ENCODE data around the gene PKN3. TPM values are rescaled to one million over a fixed set of nuclear protein-coding genes. Genes with fewer than 3 reads are reported as not detected.

The PKN3 gene
- total and polyA plus RNA-seq, 2 of the 13 experiments (the other 11 are each of a cell fraction or from before 2014, with no cell fraction given) = 10.5 to 13.2 TPM

- ATAC-seq (no peak), FAIRE-seq (no peak), DNase-seq (ENCODE audit: low spot score) (no peak)
- H3K4me3 ChIP-seq (replicated peaks in 1 of 3; ENCODE audit: insufficient read depth in 1 of 3, low read depth in 2 of 3, low read length in 3 of 3) = no peak overlapping the region
- H3K9me3 ChIP-seq (ENCODE audit: low read length) = no peaks in the 10 kb centered on the region
- ChIA-PET CTCF (ENCODE audit: low intra/inter-chr PET ratio, low total read pairs) (no interaction called here), POLR2A (no interaction called here)
- 72% methylated on average over 6 of the region's 6 CpGs for WGBS (ENCODE audit: low lambda C conversion rate)
- H2AFZ ChIP-seq (ENCODE audit: low read length) = no peak overlapping the region
- no peak overlapping the region for H3K27ac ChIP-seq (ENCODE audit: extremely low read length, insufficient read depth, low read length)
- no peaks in the 10 kb centered on the region for H4K20me1 ChIP-seq (ENCODE audit: insufficient read depth, low read length)
- H3K4me1 ChIP-seq (ENCODE audit: insufficient read depth, low read length) = peaks cover 9% of the 10 kb centered on the region
- H3K9ac ChIP-seq (ENCODE audit: insufficient read depth, low read depth, low read length) = no peak overlapping the region
- no peaks in the 10 kb centered on the region for H3K79me2 ChIP-seq (ENCODE audit: insufficient read depth, low read length)
- H3K36me3 ChIP-seq (replicated peaks in 1 of 2; ENCODE audit: control insufficient read depth in 1 of 2, insufficient read depth in 2 of 2, low read length in 2 of 2) = no peaks in the 10 kb centered on the region
- BruUV-seq (replicated peaks) = no TSS peak
- H3K27me3 ChIP-seq (ENCODE audit: control insufficient read depth in 1 of 2, insufficient read depth in 2 of 2, low read length in 2 of 2) = no peaks in the 10 kb centered on the region
- intact Hi-C loops (cut with micrococcal nuclease; ENCODE audit: unreplicated experiment) = no loop called here
- in situ Hi-C loops (cut with HindIII; ENCODE audit: extremely low pct_ligation_motif_present, low pct_unique_long_range_greater_than_20kb) = no loop called here
- no peak overlapping the region for H3K4me2 ChIP-seq (ENCODE audit: low read depth, low read length)
- TF ChIP-seq ZGPAT (CRISPR knock-in tag; IDR thresholded peaks at IDR 0.05) (no peak), ZNF687 (CRISPR knock-in tag; IDR thresholded peaks at IDR 0.05) (no peak), ZNF780A (CRISPR knock-in tag; IDR thresholded peaks at IDR 0.05) (no peak), SP5 (CRISPR knock-in tag; IDR thresholded peaks at IDR 0.05; ENCODE audit: borderline replicate concordance, low read depth) (no peak), YY1 (IDR thresholded peaks at IDR 0.05; ENCODE audit: insufficient read depth, insufficient replicate concordance, low read depth, low read length) (no peak), RNF219 (CRISPR knock-in tag; IDR thresholded peaks at IDR 0.05) (no peak), CREM (IDR thresholded peaks at IDR 0.05) (no peak), CREM (CRISPR knock-in tag; IDR thresholded peaks at IDR 0.05) (no peak), ZKSCAN5 (CRISPR knock-in tag; IDR thresholded peaks at IDR 0.05) (no peak), ZNF766 (CRISPR knock-in tag; IDR thresholded peaks at IDR 0.05; ENCODE audit: borderline replicate concordance) (no peak)
These were observed 32.5 kb upstream of the PKN3 start for GRCh38 chr9:128669786-128670185.
